GM20000 (cell line): ENCODE data around the gene SCG2.

ENCODE experiments used
- DNase-seq: peaks from one replicate; pipeline ENCODE4 v3.0.0; 2012; ENCODE audit warnings: low spot score
- TF ChIP-seq, protein P1 (sequence below): IDR thresholded peaks from 2 replicates; pipeline ENCODE4 v1.5.1; 2012; ENCODE audit warnings: mild to moderate bottlenecking, control low read depth; ENCODE audit errors: extremely low read depth, missing control alignments

SCG2 gene

GRCh38 chr2:223611061-223611460 is 8.9 kb upstream of the SCG2 start:
- TF ChIP-seq, protein P1, sequence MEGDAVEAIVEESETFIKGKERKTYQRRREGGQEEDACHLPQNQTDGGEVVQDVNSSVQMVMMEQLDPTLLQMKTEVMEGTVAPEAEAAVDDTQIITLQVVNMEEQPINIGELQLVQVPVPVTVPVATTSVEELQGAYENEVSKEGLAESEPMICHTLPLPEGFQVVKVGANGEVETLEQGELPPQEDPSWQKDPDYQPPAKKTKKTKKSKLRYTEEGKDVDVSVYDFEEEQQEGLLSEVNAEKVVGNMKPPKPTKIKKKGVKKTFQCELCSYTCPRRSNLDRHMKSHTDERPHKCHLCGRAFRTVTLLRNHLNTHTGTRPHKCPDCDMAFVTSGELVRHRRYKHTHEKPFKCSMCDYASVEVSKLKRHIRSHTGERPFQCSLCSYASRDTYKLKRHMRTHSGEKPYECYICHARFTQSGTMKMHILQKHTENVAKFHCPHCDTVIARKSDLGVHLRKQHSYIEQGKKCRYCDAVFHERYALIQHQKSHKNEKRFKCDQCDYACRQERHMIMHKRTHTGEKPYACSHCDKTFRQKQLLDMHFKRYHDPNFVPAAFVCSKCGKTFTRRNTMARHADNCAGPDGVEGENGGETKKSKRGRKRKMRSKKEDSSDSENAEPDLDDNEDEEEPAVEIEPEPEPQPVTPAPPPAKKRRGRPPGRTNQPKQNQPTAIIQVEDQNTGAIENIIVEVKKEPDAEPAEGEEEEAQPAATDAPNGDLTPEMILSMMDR: no peak
- DNase-seq: no peak

DNA sequence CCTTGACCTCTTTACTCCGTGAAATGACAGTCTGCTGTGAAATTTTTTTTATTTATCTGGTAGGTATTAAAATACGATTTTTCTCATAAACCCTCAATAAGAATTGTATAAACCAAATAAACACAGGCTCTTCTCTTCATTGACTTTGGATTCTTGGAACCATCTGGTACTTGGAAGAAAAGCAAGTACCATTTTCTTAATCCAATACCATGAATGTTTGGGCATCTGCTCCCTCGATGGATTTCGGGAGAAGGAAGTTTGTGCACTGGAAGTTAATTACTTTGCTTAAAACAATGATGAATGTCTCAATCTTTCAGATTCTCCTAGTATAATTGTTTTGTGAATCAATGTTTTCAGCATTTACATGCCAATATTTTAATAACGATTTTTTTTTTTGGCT is 5.3 kb upstream of the SCG2 start:
- no peak for DNase-seq
- TF ChIP-seq, protein P1: no peak

DNA sequence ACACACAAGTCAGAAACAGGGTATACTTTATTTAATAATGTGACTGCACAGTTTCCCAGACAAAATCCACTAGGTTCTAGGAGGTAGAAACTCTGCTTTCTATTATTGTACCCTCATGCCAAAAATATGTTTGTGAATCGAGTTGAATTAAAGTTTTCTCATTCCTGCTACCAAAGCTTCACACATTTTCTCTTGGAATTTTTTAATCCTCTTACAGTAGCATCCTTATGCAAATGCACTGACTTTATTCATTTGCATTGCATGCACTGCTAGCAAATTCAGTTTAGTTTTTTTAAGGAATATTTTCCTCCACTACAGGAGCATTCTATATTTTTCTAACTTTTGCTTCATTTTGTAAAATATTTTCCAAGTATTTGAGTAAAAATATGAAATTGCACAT is 4.8 kb upstream of the SCG2 start:
- TF ChIP-seq, protein P1: no peak
- DNase-seq: no peak

GRCh38 chr2:223604231-223604630 is 2.1 kb upstream of the SCG2 start:
- DNase-seq: no peak
- TF ChIP-seq, protein P1: no peak

DNA sequence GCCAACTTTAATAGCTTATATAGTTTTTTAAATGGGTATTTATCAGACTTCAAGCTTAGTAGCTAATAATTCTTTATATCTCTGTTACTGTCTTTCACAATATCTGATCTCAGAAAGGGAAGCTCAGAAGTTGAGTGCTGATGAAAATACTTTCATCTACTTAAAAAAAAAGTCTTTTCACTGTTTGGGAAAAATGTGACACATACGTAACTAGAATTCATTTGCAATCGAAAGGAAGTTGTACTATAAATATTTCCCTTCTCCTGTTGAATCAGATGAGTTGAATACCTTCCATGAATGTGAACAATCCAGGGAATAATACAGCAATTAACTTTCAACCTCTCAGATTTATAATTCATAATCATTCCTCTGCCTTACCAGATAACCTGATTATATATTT is 811 bp upstream of the SCG2 start:
- no peak for DNase-seq

DNA sequence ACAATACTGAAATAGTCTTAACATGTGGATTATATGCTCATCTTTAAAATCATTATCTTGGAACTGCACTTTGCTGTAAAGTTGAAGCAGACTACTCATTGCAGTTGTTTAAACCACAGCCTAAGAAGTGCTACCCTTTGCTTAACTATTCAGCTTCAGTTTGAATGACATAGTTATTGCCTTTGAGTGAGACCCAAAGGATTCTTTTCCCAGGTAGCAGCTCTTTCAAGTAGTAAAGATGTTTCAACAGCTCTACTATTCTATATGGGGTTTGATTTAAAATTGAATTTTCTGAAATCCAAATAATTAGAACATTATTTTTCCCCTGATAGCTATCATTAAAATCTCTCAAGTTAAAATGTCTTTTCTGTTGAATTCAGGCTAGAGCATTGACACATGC is 1.1 kb downstream of the SCG2 start:
- DNase-seq: no peak
- TF ChIP-seq, protein P1: no peak

More for the DNA sequence above, 811 bp upstream of the SCG2 start:
- TF ChIP-seq, protein P1: no peak

- TF ChIP-seq, protein P1: no peak
- DNase-seq: no peak
Measured at GRCh38 chr2:223599640-223600380, 2.4 kb downstream of the SCG2 start.
